ENCODE data around the gene AP1S2.

Gene AP1S2

GRCh38 chrX:15869695-15870094 lies 15.1 kb upstream of the AP1S2 start:
- TF ChIP-seq POLR2A (IDR thresholded peaks at IDR 0.05; ENCODE audit: low read length), result no peak
- no peak for TF ChIP-seq GATA1 (IDR thresholded peaks at IDR 0.05; ENCODE audit: low read depth, low read length)

GRCh38 chrX:15866147-15866546 lies 11.5 kb upstream of the AP1S2 start:
- DNase-seq, result no peak
- no peak for TF ChIP-seq GATA1 (IDR thresholded peaks at IDR 0.05; ENCODE audit: low read depth, low read length)
- TF ChIP-seq POLR2A (IDR thresholded peaks at IDR 0.05; ENCODE audit: low read length), result no peak

More at GRCh38 chrX:15869695-15870094, 15.1 kb upstream of the AP1S2 start:
- no peak for DNase-seq

- DNase-seq, result no peak
Measured at GRCh38 chrX:15864629-15865028, 10.0 kb upstream of the AP1S2 start.

GRCh38 chrX:15864023-15864422 lies 9.4 kb upstream of the AP1S2 start:
- DNase-seq, result no peak
- TF ChIP-seq POLR2A (IDR thresholded peaks at IDR 0.05; ENCODE audit: low read length) (no peak), GATA1 (IDR thresholded peaks at IDR 0.05; ENCODE audit: low read depth, low read length) (no peak)

More at GRCh38 chrX:15864629-15865028, 10.0 kb upstream of the AP1S2 start:
- TF ChIP-seq POLR2A (IDR thresholded peaks at IDR 0.05; ENCODE audit: low read length) (no peak), GATA1 (IDR thresholded peaks at IDR 0.05; ENCODE audit: low read depth, low read length) (no peak)

- DNase-seq, result no peak
- no peak for TF ChIP-seq POLR2A (IDR thresholded peaks at IDR 0.05; ENCODE audit: low read length)
- TF ChIP-seq GATA1 (IDR thresholded peaks at IDR 0.05; ENCODE audit: low read depth, low read length), result no peak
Measured at GRCh38 chrX:15860921-15861320, 6.3 kb upstream of the AP1S2 start.

- TF ChIP-seq GATA1 (IDR thresholded peaks at IDR 0.05; ENCODE audit: low read depth, low read length) (no peak), POLR2A (IDR thresholded peaks at IDR 0.05; ENCODE audit: low read length) (no peak)
- no peak for DNase-seq
Measured at GRCh38 chrX:15858051-15858450, 3.4 kb upstream of the AP1S2 start.

GRCh38 chrX:15856636-15857035 lies 2.0 kb upstream of the AP1S2 start:
- no peak for TF ChIP-seq POLR2A (IDR thresholded peaks at IDR 0.05; ENCODE audit: low read length)
- TF ChIP-seq GATA1 (IDR thresholded peaks at IDR 0.05; ENCODE audit: low read depth, low read length), result no peak
- DNase-seq, result peak in 1 of 2 experiments; percentile 10

- TF ChIP-seq GATA1 (IDR thresholded peaks at IDR 0.05; ENCODE audit: low read depth, low read length) (no peak), POLR2A (IDR thresholded peaks at IDR 0.05; ENCODE audit: low read length) (no peak)
- peak in 1 of 2 experiments; percentile 12 for DNase-seq
Measured at GRCh38 chrX:15856222-15856587, 1.6 kb upstream of the AP1S2 start.

GRCh38 chrX:15855568-15856221 lies 1.1 kb upstream of the AP1S2 start:
- peak in 1 of 2 experiments; percentile 17 for DNase-seq
- TF ChIP-seq POLR2A (IDR thresholded peaks at IDR 0.05; ENCODE audit: low read length) (no peak), GATA1 (IDR thresholded peaks at IDR 0.05; ENCODE audit: low read depth, low read length) (no peak)

GRCh38 chrX:15854080-15854655 lies 445 bp downstream of the AP1S2 start:
- TF ChIP-seq GATA1 (IDR thresholded peaks at IDR 0.05; ENCODE audit: low read depth, low read length), result no peak
- TF ChIP-seq POLR2A (IDR thresholded peaks at IDR 0.05; ENCODE audit: low read length), result no peak

GRCh38 chrX:15853586-15854079 lies 980 bp downstream of the AP1S2 start:
- peak in 1 of 2 experiments; percentile 13 for DNase-seq
- no peak for TF ChIP-seq POLR2A (IDR thresholded peaks at IDR 0.05; ENCODE audit: low read length)
- no peak for TF ChIP-seq GATA1 (IDR thresholded peaks at IDR 0.05; ENCODE audit: low read depth, low read length)

More at GRCh38 chrX:15854080-15854655, 445 bp downstream of the AP1S2 start:
- peak; percentile 51 to 69 for DNase-seq

GRCh38 chrX:15849555-15849954 lies 5.1 kb downstream of the AP1S2 start:
- DNase-seq, result no peak
- TF ChIP-seq POLR2A (IDR thresholded peaks at IDR 0.05; ENCODE audit: low read length), result no peak
- TF ChIP-seq GATA1 (IDR thresholded peaks at IDR 0.05; ENCODE audit: low read depth, low read length), result no peak

- DNase-seq, result no peak
- no peak for TF ChIP-seq GATA1 (IDR thresholded peaks at IDR 0.05; ENCODE audit: low read depth, low read length)
- no peak for TF ChIP-seq POLR2A (IDR thresholded peaks at IDR 0.05; ENCODE audit: low read length)
Measured at GRCh38 chrX:15848576-15848975, 6.0 kb downstream of the AP1S2 start.

- TF ChIP-seq GATA1 (IDR thresholded peaks at IDR 0.05; ENCODE audit: low read depth, low read length) (no peak), POLR2A (IDR thresholded peaks at IDR 0.05; ENCODE audit: low read length) (no peak)
- DNase-seq, result no peak
Measured at GRCh38 chrX:15843960-15844359, 10.7 kb downstream of the AP1S2 start.
